OCI-LY3 (cell line): ENCODE data around the gene SPINK4.

Experiments used
- EZH2phosphoT487 ChIP-seq: fragments of 200-600 bp; shearing (Covaris generic); IDR thresholded peaks from 2 replicates; pipeline ENCODE4 v1.6.1; 2018; ENCODE audit warnings: antibody characterized with exemption, mixed run types, low read depth
- TF ChIP-seq, protein P1 (sequence below): fragments of 200-600, 300-600 bp; sonication (generic); IDR thresholded peaks from 2 replicates; pipeline ENCODE4 v1.5.1; 2014; ENCODE audit warnings: antibody characterized with exemption, low read length, low read depth

DNA sequence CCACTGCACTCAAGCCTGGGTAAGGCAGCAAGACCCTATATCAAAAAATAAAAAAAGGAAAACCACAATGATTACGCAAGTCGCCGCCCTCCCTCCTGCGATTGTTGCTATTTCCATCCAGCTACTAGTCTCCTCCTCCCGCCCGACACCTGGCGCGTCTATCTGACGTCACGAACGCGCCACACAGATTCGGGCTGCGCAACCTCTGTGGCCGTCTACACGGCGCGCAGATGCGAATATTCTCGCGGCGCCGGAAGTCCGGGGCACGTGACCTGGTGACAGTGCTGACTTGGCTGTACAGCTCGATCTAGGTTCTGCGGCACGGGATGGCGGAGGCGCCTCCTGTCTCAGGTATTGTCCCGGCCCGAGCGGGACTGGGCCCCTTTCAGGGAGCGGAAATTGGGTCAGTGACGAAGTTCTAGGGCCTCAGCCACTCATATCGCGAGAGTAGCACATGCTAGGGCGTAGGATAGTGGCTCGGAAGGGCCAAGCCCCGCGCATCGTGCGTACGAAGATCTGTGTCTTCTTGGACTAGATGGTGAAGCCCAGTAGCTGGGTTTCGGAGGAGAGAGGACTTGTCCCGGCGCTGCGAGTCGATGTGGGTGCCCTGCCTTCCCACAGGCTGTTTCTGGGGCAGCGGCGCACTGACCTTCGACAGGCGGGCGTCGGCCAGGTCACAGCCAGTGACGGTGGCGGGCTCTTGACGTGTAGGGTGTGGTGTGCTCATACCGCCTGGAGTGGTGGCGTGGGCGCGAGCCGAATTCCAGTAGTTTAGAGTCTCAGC lies 50.5 kb downstream of the SPINK4 start, which contains the start of gene NFX1:
- TF ChIP-seq EZH2phosphoT487, result no peak
- TF ChIP-seq, protein P1, sequence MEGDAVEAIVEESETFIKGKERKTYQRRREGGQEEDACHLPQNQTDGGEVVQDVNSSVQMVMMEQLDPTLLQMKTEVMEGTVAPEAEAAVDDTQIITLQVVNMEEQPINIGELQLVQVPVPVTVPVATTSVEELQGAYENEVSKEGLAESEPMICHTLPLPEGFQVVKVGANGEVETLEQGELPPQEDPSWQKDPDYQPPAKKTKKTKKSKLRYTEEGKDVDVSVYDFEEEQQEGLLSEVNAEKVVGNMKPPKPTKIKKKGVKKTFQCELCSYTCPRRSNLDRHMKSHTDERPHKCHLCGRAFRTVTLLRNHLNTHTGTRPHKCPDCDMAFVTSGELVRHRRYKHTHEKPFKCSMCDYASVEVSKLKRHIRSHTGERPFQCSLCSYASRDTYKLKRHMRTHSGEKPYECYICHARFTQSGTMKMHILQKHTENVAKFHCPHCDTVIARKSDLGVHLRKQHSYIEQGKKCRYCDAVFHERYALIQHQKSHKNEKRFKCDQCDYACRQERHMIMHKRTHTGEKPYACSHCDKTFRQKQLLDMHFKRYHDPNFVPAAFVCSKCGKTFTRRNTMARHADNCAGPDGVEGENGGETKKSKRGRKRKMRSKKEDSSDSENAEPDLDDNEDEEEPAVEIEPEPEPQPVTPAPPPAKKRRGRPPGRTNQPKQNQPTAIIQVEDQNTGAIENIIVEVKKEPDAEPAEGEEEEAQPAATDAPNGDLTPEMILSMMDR, result no peak
